Mesenchymal stem cell (in vitro differentiated cells and primary cell): ENCODE results near the gene SMARCC1.

Experiments
- DNase-seq: peaks from one replicate; pipeline ENCODE4 v3.0.0-alpha.2; 2013
- H2AFZ ChIP-seq: one replicate; pipeline ENCODE4 v1.6.1; 2013; ENCODE audit warnings: low read depth, mild to moderate bottlenecking, control low read depth, inconsistent platforms, low read length, moderate library complexity
- H2AK5ac ChIP-seq: 2 replicates; pipeline ENCODE4 v1.6.1; 2013; ENCODE audit warnings: low read length, moderate library complexity, mild to moderate bottlenecking, inconsistent platforms; ENCODE audit not compliant: severe bottlenecking
- H2BK120ac ChIP-seq: one replicate; pipeline ENCODE4 v1.6.1; 2013; ENCODE audit warnings: low read depth, mild to moderate bottlenecking, inconsistent platforms, low read length, moderate library complexity
- H2BK12ac ChIP-seq, 2 experiments: one replicate each; pipeline ENCODE4 v1.6.1; 2013; ENCODE audit warnings: inconsistent platforms in 2 of 2, low read length in 2 of 2, mild to moderate bottlenecking in 2 of 2, moderate library complexity in 2 of 2, control low read depth in 1 of 2
- H2BK15ac ChIP-seq: one replicate; pipeline ENCODE4 v1.6.1; 2013; ENCODE audit warnings: mild to moderate bottlenecking, low read depth, inconsistent platforms; ENCODE audit not compliant: poor library complexity, severe bottlenecking
- H2BK5ac ChIP-seq: 2 replicates; pipeline ENCODE4 v1.6.1; 2013; ENCODE audit warnings: low read depth, mild to moderate bottlenecking, low read length, control low read depth, inconsistent platforms; ENCODE audit not compliant: poor library complexity, severe bottlenecking
- H3K14ac ChIP-seq, 2 experiments: one replicate each; pipeline ENCODE4 v1.6.1; 2013; ENCODE audit warnings: inconsistent platforms in 2 of 2, low read length in 2 of 2, control low read depth in 1 of 2, mild to moderate bottlenecking in 1 of 2, moderate library complexity in 1 of 2
- H3K18ac ChIP-seq, 2 experiments: one replicate each; pipeline ENCODE4 v1.6.1; 2013; ENCODE audit warnings: inconsistent platforms in 2 of 2, low read length in 2 of 2, control low read depth in 1 of 2, low read depth in 1 of 2, mild to moderate bottlenecking in 1 of 2
- H3K23ac ChIP-seq, 2 experiments: one replicate each; pipeline ENCODE4 v1.6.1; 2013; ENCODE audit warnings: inconsistent platforms in 2 of 2, low read length in 2 of 2, mild to moderate bottlenecking in 2 of 2, moderate library complexity in 2 of 2, control low read depth in 1 of 2
- H3K27ac ChIP-seq: 2 replicates; pipeline ENCODE4 v1.5.1; 2013; ENCODE audit warnings: mild to moderate bottlenecking, moderate library complexity, low read length, control low read depth, inconsistent platforms; ENCODE audit not compliant: poor library complexity, severe bottlenecking
- H3K27me3 ChIP-seq, 2 experiments: 2 replicates each; pipeline versions ENCODE4 v1.6.1 to v1.7.0; 2013; ENCODE audit warnings: low read length in 2 of 2, mild to moderate bottlenecking in 2 of 2, moderate library complexity in 2 of 2, control low read depth in 1 of 2, inconsistent platforms in 1 of 2; ENCODE audit not compliant: control insufficient read depth in 1 of 2, insufficient read depth in 1 of 2
- H3K36me3 ChIP-seq, 2 experiments: 2 replicates each; pipeline versions ENCODE4 v1.6.1 to v1.7.0; 2013; ENCODE audit warnings: low read length in 2 of 2, control low read depth in 1 of 2, inconsistent platforms in 1 of 2, low read depth in 1 of 2, mild to moderate bottlenecking in 1 of 2; ENCODE audit not compliant: insufficient read depth in 2 of 2, control insufficient read depth in 1 of 2
- H3K4ac ChIP-seq, 2 experiments: one replicate each; pipeline ENCODE4 v1.6.1; 2013; ENCODE audit warnings: inconsistent platforms in 2 of 2, low read length in 2 of 2, mild to moderate bottlenecking in 2 of 2, moderate library complexity in 2 of 2, control low read depth in 1 of 2, low read depth in 1 of 2
- H3K4me1 ChIP-seq: 2 replicates; pipeline ENCODE4 v1.6.1; 2013; ENCODE audit warnings: low read depth, low read length, control low read depth; ENCODE audit not compliant: control insufficient read depth, insufficient read depth
- H3K4me2 ChIP-seq: 2 replicates; pipeline ENCODE4 v1.6.1; 2013; ENCODE audit warnings: low read length, mild to moderate bottlenecking, inconsistent platforms; ENCODE audit not compliant: poor library complexity, severe bottlenecking
- H3K4me3 ChIP-seq, 2 experiments: 2 replicates each; pipeline versions ENCODE4 v1.5.1 to v1.7.0; 2013; ENCODE audit warnings: low read length in 2 of 2, mild to moderate bottlenecking in 2 of 2, control low read depth in 1 of 2, low read depth in 1 of 2; ENCODE audit not compliant: insufficient read depth in 1 of 2
- H3K79me1 ChIP-seq: replicated peaks from 2 replicates; pipeline ENCODE4 v1.6.1; 2013; ENCODE audit warnings: mild to moderate bottlenecking, control low read depth, low read length, inconsistent platforms; ENCODE audit not compliant: poor library complexity, severe bottlenecking
- H3K9ac ChIP-seq: 2 replicates; pipeline ENCODE4 v1.7.0; 2013; ENCODE audit warnings: mild to moderate bottlenecking, low read length, moderate library complexity
- H3K9me3 ChIP-seq: 2 replicates; pipeline ENCODE4 v1.7.0; 2013; ENCODE audit warnings: mild to moderate bottlenecking, low read length; ENCODE audit not compliant: control insufficient read depth
- H4K8ac ChIP-seq: one replicate; pipeline ENCODE4 v1.6.1; 2013; ENCODE audit warnings: inconsistent platforms, mild to moderate bottlenecking, low read length, moderate library complexity
- H4K91ac ChIP-seq: one replicate; pipeline ENCODE4 v1.6.1; 2013; ENCODE audit warnings: mild to moderate bottlenecking, low read length, inconsistent platforms
- WGBS: methylation state at CpG from one replicate; pipeline ENCODE4 v1.1.7; 2013; ENCODE audit warnings: mixed read lengths; 5-methylcytosine and 5-hydroxymethylcytosine counted together

SMARCC1 gene

GRCh38 chr3:47571391-47572175 lies 210.1 kb downstream of the SMARCC1 start:
- Histone ChIP-seq H4K91ac (no peak overlapping the region), H2BK5ac (no peak overlapping the region), H3K18ac (no peak overlapping the region), H4K8ac (no peak overlapping the region), H3K27me3 (peaks cover 37 to 74% of the 10 kb centered on the region in 2 experiments), H2AK5ac (no peak overlapping the region), H2BK12ac (no peak overlapping the region), H2BK15ac (no peak overlapping the region), H3K23ac (no peak overlapping the region), H3K4me2 (no peak overlapping the region), H3K36me3 (peaks cover 0 to 3% of the 10 kb centered on the region in 2 experiments), H3K9ac (no peak overlapping the region), H3K9me3 (no peaks in the 10 kb centered on the region), H2AFZ (no peak overlapping the region), H3K4me3 (no peak overlapping the region), H3K4me1 (no peaks in the 10 kb centered on the region), H3K14ac (no peak overlapping the region), H3K27ac (no peak overlapping the region), H2BK120ac (no peak overlapping the region), H3K4ac (no peak overlapping the region), H3K79me1 (no peaks in the 10 kb centered on the region)
- no peak for DNase-seq
- 86% methylated on average over 10 of the region's 10 CpGs for WGBS

DNA sequence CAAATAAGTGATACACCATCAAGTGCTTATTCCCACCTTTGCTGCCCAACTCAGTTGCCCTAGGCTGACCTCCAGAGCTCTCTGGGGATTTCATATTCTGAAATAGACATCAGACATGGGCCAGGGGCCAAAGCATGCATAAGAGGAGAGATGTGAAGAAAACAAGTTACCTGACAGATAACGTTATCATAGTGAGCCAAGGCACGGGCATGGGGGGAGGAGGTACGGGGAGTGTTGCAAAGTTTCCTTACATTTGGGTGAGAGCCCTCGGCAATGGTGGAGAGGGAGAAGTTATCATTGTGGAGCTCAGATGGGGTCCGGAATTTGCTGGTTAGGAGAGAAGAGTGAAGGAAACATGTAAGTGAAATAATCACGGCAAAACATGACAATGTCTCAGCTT lies 212.8 kb downstream of the SMARCC1 start:
- Histone ChIP-seq H2AFZ (no peak overlapping the region), H3K9me3 (no peaks in the 10 kb centered on the region), H2BK15ac (no peak overlapping the region), H4K8ac (no peak overlapping the region), H3K79me1 (no peaks in the 10 kb centered on the region), H3K27ac (no peak overlapping the region), H3K9ac (no peak overlapping the region), H3K4me2 (no peak overlapping the region), H2BK120ac (no peak overlapping the region), H3K23ac (no peak overlapping the region), H3K4me1 (no peaks in the 10 kb centered on the region), H3K18ac (no peak overlapping the region), H3K4ac (no peak overlapping the region), H3K27me3 (peaks cover 44 to 79% of the 10 kb centered on the region in 2 experiments), H2BK5ac (no peak overlapping the region), H4K91ac (no peak overlapping the region), H3K14ac (no peak overlapping the region), H3K36me3 (peaks cover 0 to 3% of the 10 kb centered on the region in 2 experiments), H2BK12ac (no peak overlapping the region), H3K4me3 (no peak overlapping the region), H2AK5ac (no peak overlapping the region)
- WGBS: 91% methylated on average over 6 of the region's 6 CpGs
- DNase-seq: no peak

DNA sequence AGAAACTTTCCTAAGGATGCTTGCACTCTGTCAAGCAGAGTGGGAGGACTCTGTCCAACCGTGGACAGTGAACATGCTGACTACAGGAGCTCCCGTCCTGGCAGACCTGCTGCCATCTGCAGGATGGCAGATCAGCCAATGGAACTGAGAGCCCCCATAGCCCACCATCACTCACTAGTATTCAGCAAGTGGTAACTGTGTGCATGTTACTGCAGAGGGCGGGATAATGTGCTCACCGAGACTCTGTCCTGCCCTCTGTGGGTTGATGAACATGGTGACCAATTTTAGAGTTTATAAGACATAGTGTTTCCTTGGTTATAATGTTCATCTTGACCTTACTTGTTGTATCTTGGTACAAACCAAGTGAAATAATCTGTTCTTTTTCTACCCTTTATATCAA lies 214.5 kb downstream of the SMARCC1 start:
- H2BK5ac ChIP-seq: no peak overlapping the region
- no peak overlapping the region for H3K9ac ChIP-seq
- no peak overlapping the region for H3K4ac ChIP-seq
- peaks cover 29 to 72% of the 10 kb centered on the region in 2 experiments for H3K27me3 ChIP-seq
- H4K8ac ChIP-seq: no peak overlapping the region
- no peak overlapping the region for H3K14ac ChIP-seq
- no peaks in the 10 kb centered on the region for H3K79me1 ChIP-seq
- H3K4me2 ChIP-seq: no peak overlapping the region
- no peak overlapping the region for H2AK5ac ChIP-seq
- H2BK120ac ChIP-seq: no peak overlapping the region
- H3K23ac ChIP-seq: no peak overlapping the region
- no peak for DNase-seq
- H3K36me3 ChIP-seq: no peaks in the 10 kb centered on the region
- H3K9me3 ChIP-seq: no peaks in the 10 kb centered on the region
- no peak overlapping the region for H4K91ac ChIP-seq
- H3K4me3 ChIP-seq: no peak overlapping the region
- no peaks in the 10 kb centered on the region for H3K4me1 ChIP-seq
- no peak overlapping the region for H2BK12ac ChIP-seq
- H2BK15ac ChIP-seq: no peak overlapping the region
- no peak overlapping the region for H2AFZ ChIP-seq
- H3K27ac ChIP-seq: no peak overlapping the region
- no peak overlapping the region for H3K18ac ChIP-seq
- 71% methylated on average over 2 of the region's 4 CpGs for WGBS

DNA sequence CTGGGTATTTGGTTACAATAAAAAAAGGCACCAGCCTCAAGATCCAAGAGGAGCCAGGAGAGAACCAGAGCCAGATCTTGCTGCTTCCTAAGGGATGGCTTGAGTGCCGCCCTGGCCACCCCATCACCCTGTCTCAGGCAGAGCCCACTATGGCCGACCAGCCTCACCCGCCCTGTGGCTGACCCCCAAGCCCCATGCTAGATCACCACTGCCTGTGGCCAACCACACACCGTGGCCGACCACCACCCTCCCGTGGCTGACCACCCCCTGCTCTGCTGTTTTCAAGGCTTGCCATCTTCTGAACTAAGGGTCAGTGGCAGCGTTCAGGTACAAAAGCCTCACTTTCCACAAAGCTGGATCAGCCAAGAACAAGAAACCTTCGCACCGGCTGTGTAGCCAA lies 215.0 kb downstream of the SMARCC1 start:
- no peak overlapping the region for H3K18ac ChIP-seq

More for the DNA sequence above, 215.0 kb downstream of the SMARCC1 start:
- no peak overlapping the region for H2BK15ac ChIP-seq
- H3K4me2 ChIP-seq: no peak overlapping the region
- H2BK5ac ChIP-seq: no peak overlapping the region
- no peak for DNase-seq
- H2BK12ac ChIP-seq: no peak overlapping the region
- H2AK5ac ChIP-seq: no peak overlapping the region
- no peak overlapping the region for H3K4ac ChIP-seq
- no peak overlapping the region for H3K27ac ChIP-seq
- H3K9me3 ChIP-seq: no peaks in the 10 kb centered on the region
- H3K14ac ChIP-seq: no peak overlapping the region
- no peaks in the 10 kb centered on the region for H3K36me3 ChIP-seq
- no peak overlapping the region for H3K23ac ChIP-seq
- no peak overlapping the region for H4K8ac ChIP-seq
- no peak overlapping the region for H3K4me3 ChIP-seq
- H3K4me1 ChIP-seq: no peaks in the 10 kb centered on the region
- peaks cover 25 to 67% of the 10 kb centered on the region in 2 experiments for H3K27me3 ChIP-seq
- H2AFZ ChIP-seq: no peak overlapping the region
- H3K9ac ChIP-seq: no peak overlapping the region
- H4K91ac ChIP-seq: no peak overlapping the region
- no peak overlapping the region for H2BK120ac ChIP-seq
- WGBS: 92% methylated on average over 9 of the region's 9 CpGs
- no peaks in the 10 kb centered on the region for H3K79me1 ChIP-seq
